HG02840 (cell line): ENCODE results near the gene TPRN.
A peak's percentile ranks its signal among the peaks of the same experiment; 100 is the strongest.

Experiments used
- ATAC-seq: cut with Tn5 transposase; IDR thresholded peaks from one replicate; pipeline ENCODE4 v1.9.1; 2021; ENCODE audit warnings: mild to moderate bottlenecking, moderate library complexity, moderate number of reproducible peaks; ENCODE audit not compliant: unreplicated experiment, low FRiP score

The TPRN gene

GRCh38 chr9:137225699-137226331 is 25.3 kb upstream of the TPRN start:
- no peak for ATAC-seq

GRCh38 chr9:137224830-137225694 is 24.5 kb upstream of the TPRN start, which contains the start of gene CYSRT1:
CYSRT1 (plus strand) TSS chr9:137225174; CDS start chr9:137225622, 448 bp downstream.
- no peak for ATAC-seq

GRCh38 chr9:137223078-137223970 is 22.8 kb upstream of the TPRN start:
- peak; percentile 84 for ATAC-seq

- peak; percentile 1 for ATAC-seq
Observed at GRCh38 chr9:137222190-137223077, 21.9 kb upstream of the TPRN start, which contains the start of gene RNF208. RNF208 (minus strand) TSS chr9:137222240; CDS start chr9:137221212, 1,028 bp downstream.

- ATAC-seq = no peak
Observed at GRCh38 chr9:137221506-137222111, 21.1 kb upstream of the TPRN start.

GRCh38 chr9:137221095-137221505 is 20.6 kb upstream of the TPRN start:
- ATAC-seq = no peak

- no peak for ATAC-seq
Observed at GRCh38 chr9:137220317-137221094, 20.0 kb upstream of the TPRN start.

- no peak for ATAC-seq
Observed at GRCh38 chr9:137219757-137220316, 19.3 kb upstream of the TPRN start.

- ATAC-seq = no peak
Observed at GRCh38 chr9:137218754-137219271, 18.3 kb upstream of the TPRN start.

- ATAC-seq = no peak
Observed at GRCh38 chr9:137218212-137218753, 17.7 kb upstream of the TPRN start.

- no peak for ATAC-seq
Observed at GRCh38 chr9:137217276-137218211, 17.0 kb upstream of the TPRN start.

GRCh38 chr9:137216188-137216965 is 15.8 kb upstream of the TPRN start:
- no peak for ATAC-seq

GRCh38 chr9:137215196-137215986 is 14.8 kb upstream of the TPRN start:
- ATAC-seq = no peak

- no peak for ATAC-seq
Observed at GRCh38 chr9:137214620-137215019, 14.1 kb upstream of the TPRN start.
